DOHH2 (cell line): ENCODE measurements around the gene CDK18.

Source experiments
- H3F3A ChIP-seq: fragments of 200-600 bp; sonication (generic), shearing (Covaris generic); 2 replicates; pipeline ENCODE4 v1.6.0; 2016; ENCODE audit warnings: antibody characterized with exemption, mild to moderate bottlenecking; ENCODE audit not compliant: control insufficient read depth, insufficient read depth
- H3K27ac ChIP-seq: fragments of 200-600 bp; sonication (generic); 2 replicates; pipeline ENCODE4 v1.5.1; 2014; ENCODE audit warnings: low read depth, mild to moderate bottlenecking, low read length, moderate library complexity
- H3K27me3 ChIP-seq: fragments of 200-600 bp; sonication (generic); 2 replicates; pipeline ENCODE4 v1.6.1; 2014; ENCODE audit warnings: mild to moderate bottlenecking, low read length, mixed read lengths; ENCODE audit not compliant: control insufficient read depth
- H3K36me3 ChIP-seq: fragments of 200-600 bp; sonication (generic); 2 replicates; pipeline ENCODE4 v1.6.1; 2014; ENCODE audit warnings: mild to moderate bottlenecking, low read length, moderate library complexity, mixed read lengths; ENCODE audit not compliant: control insufficient read depth
- H3K4me1 ChIP-seq: fragments of 200-600 bp; sonication (generic); 2 replicates; pipeline ENCODE4 v1.6.1; 2014; ENCODE audit warnings: mild to moderate bottlenecking, low read length, mixed read lengths; ENCODE audit not compliant: control insufficient read depth
- H3K4me2 ChIP-seq: fragments of 200-600 bp; sonication (generic); 2 replicates; pipeline ENCODE4 v1.6.0; 2014; ENCODE audit warnings: mild to moderate bottlenecking, low read length, moderate library complexity
- H3K4me3 ChIP-seq: fragments of 200-600 bp; sonication (generic); 2 replicates; pipeline ENCODE4 v1.5.1; 2014; ENCODE audit warnings: mild to moderate bottlenecking, low read length, mixed read lengths
- H3K79me2 ChIP-seq: fragments of 200-600 bp; sonication (generic); 2 replicates; pipeline ENCODE4 v1.6.1; 2014; ENCODE audit warnings: mild to moderate bottlenecking, low read length, mixed read lengths; ENCODE audit not compliant: control insufficient read depth
- H3K9me2 ChIP-seq: fragments of 200-600 bp; sonication (generic); replicated peaks from 2 replicates; pipeline ENCODE4 v1.6.1; 2014; ENCODE audit warnings: mild to moderate bottlenecking, low read length, mixed read lengths; ENCODE audit not compliant: control insufficient read depth
- H3K9me3 ChIP-seq: fragments of 200-600 bp; sonication (generic); 2 replicates; pipeline ENCODE4 v1.6.1; 2014; ENCODE audit warnings: antibody characterized with exemption, low read length, mixed read lengths; ENCODE audit not compliant: control insufficient read depth, insufficient read depth
- H4K20me1 ChIP-seq: fragments of 200-600 bp; sonication (generic); 2 replicates; pipeline ENCODE4 v1.6.0; 2014; ENCODE audit warnings: low read depth, mild to moderate bottlenecking, antibody characterized with exemption, low read length, moderate library complexity; ENCODE audit not compliant: control insufficient read depth, insufficient read depth
- EZH2phosphoT487 ChIP-seq: fragments of 200-600 bp; sonication (generic); IDR thresholded peaks from 2 replicates; pipeline ENCODE4 v1.6.1; 2017; ENCODE audit warnings: borderline replicate concordance, mild to moderate bottlenecking, antibody characterized with exemption, low read length, moderate library complexity, mixed read lengths
- TF ChIP-seq, protein P1 (sequence below): fragments of 200-600 bp; sonication (generic); IDR thresholded peaks from one replicate; pipeline ENCODE4 v1.5.1; 2014; ENCODE audit warnings: antibody characterized with exemption, mild to moderate bottlenecking, low read depth, low read length; ENCODE audit not compliant: poor library complexity, severe bottlenecking

CDK18 gene

DNA sequence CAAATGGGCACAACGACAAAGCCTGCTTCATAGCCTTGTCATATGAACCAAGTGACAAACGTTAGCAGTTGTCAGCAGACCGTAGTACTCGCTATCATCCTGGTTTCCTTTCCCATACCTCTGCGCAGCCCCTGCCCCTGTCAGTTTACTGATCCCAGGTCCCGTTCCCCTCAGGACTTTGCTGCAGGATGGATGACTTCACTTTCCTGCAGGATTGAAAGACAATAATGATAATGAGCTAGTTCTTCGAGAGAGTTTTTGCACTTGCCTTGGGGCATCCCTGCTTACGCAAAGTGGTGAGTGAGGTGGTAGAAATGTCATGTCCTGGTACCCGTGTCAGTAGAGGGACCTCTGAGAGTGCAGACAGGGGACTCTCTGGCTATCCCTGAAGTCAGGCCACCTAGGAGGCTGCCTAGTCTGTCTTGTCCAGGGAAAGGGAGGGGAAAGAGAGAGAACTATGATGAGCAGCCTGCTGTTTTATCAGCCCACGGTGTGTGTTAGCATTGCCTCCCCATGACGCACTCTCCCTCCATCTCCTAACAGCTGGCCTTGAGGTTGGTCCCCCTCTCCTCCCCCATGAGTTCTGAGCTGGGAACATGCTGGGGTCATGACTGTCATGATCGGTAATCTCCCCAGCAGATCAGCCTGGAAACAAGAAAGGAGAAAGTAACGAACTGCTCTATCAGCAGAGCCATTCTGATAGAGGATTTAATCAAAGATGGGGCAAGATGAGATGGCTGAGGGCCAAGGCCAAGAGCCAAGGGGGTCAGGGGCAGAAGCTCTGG lies 73.6 kb downstream of the CDK18 start:
- no peaks in the 10 kb centered on the region for H3K36me3 ChIP-seq
- H3K4me2 ChIP-seq: no peak overlapping the region
- peaks cover 10% of the 10 kb centered on the region for H3K4me1 ChIP-seq
- H3K9me3 ChIP-seq: no peaks in the 10 kb centered on the region
- H3F3A ChIP-seq: no peaks in the 10 kb centered on the region
- TF ChIP-seq, protein P1, sequence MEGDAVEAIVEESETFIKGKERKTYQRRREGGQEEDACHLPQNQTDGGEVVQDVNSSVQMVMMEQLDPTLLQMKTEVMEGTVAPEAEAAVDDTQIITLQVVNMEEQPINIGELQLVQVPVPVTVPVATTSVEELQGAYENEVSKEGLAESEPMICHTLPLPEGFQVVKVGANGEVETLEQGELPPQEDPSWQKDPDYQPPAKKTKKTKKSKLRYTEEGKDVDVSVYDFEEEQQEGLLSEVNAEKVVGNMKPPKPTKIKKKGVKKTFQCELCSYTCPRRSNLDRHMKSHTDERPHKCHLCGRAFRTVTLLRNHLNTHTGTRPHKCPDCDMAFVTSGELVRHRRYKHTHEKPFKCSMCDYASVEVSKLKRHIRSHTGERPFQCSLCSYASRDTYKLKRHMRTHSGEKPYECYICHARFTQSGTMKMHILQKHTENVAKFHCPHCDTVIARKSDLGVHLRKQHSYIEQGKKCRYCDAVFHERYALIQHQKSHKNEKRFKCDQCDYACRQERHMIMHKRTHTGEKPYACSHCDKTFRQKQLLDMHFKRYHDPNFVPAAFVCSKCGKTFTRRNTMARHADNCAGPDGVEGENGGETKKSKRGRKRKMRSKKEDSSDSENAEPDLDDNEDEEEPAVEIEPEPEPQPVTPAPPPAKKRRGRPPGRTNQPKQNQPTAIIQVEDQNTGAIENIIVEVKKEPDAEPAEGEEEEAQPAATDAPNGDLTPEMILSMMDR: no peak
- no peak for TF ChIP-seq EZH2phosphoT487
- no peak overlapping the region for H3K4me3 ChIP-seq
- H3K27me3 ChIP-seq: peaks cover 19% of the 10 kb centered on the region
- no peaks in the 10 kb centered on the region for H4K20me1 ChIP-seq
- no peaks in the 10 kb centered on the region for H3K9me2 ChIP-seq
- H3K27ac ChIP-seq: no peak overlapping the region
- H3K79me2 ChIP-seq: no peaks in the 10 kb centered on the region

DNA sequence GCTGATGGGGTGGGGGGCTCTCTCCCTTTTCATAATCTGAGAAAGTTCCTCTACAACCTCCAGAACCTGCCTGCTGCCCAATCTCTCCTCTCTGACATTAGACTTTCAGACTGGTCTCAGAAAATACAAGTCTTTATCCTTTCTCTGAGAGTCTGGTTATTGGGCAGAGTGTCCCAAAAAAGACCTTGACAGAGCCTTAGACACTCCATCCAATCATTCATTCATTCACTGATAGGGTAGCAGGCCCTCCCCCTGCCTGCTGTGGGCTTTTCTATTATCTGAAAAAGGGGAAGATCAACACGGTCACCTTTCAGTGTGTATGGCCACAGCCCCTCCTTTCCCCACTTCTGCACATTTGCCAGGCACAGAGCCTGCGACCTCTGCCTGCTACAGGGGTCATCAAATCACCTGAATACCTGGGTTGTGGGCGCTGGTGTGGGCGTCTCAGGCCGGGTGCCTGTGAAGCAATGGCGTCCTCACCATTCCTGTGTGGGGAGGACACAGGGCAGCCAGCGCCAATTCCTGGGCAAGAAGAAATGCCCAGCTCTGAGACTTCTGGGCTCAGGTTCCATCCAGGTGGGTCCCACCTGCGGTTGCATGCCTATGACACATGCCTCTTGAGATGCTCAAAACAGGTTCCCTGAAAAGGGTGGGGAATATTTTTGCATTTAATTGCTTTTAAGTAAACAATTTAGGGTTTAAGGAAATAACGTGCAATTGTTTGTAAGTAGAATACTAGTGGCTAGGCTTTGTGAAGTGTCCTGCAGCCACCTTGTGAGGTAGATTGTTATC lies 74.5 kb downstream of the CDK18 start:
- no peaks in the 10 kb centered on the region for H4K20me1 ChIP-seq
- no peaks in the 10 kb centered on the region for H3K9me2 ChIP-seq
- H3F3A ChIP-seq: no peaks in the 10 kb centered on the region
- H3K4me1 ChIP-seq: peaks cover 10% of the 10 kb centered on the region
- H3K27ac ChIP-seq: no peak overlapping the region
- TF ChIP-seq EZH2phosphoT487: no peak
- TF ChIP-seq, protein P1: no peak
- H3K79me2 ChIP-seq: no peaks in the 10 kb centered on the region
- no peaks in the 10 kb centered on the region for H3K9me3 ChIP-seq
- no peak overlapping the region for H3K4me2 ChIP-seq
- no peak overlapping the region for H3K4me3 ChIP-seq
- peaks cover 19% of the 10 kb centered on the region for H3K27me3 ChIP-seq
- no peaks in the 10 kb centered on the region for H3K36me3 ChIP-seq

DNA sequence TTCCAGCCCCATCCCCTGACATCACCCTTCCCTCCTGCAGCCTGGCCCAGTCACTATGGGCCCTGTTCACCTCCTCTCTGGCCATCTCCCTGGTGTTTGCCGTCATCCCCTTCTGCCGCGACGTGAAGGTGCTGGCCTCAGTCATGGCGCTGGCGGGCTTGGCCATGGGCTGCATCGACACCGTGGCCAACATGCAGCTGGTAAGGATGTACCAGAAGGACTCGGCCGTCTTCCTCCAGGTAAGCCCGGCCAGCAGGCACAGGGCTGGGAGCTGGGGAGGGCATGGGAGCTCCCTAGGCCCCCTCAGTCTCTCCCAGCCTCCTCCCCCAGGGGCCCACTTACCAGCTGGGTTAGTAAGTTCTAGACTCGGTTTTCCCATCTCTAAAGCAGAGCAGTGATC lies 75.2 kb downstream of the CDK18 start:
- Histone ChIP-seq H3F3A (no peaks in the 10 kb centered on the region), H3K4me3 (no peak overlapping the region), H3K79me2 (no peaks in the 10 kb centered on the region), H3K9me2 (no peaks in the 10 kb centered on the region), H3K4me1 (peaks cover 10% of the 10 kb centered on the region), H3K27me3 (peaks cover 19% of the 10 kb centered on the region), H3K4me2 (no peak overlapping the region), H3K36me3 (no peaks in the 10 kb centered on the region), H3K27ac (no peak overlapping the region), H4K20me1 (no peaks in the 10 kb centered on the region), H3K9me3 (no peaks in the 10 kb centered on the region)
- TF ChIP-seq, protein P1: no peak
- no peak for TF ChIP-seq EZH2phosphoT487
